Measurements from ENCODE around the gene HIRIP3. TPM values are rescaled to one million over a fixed set of nuclear protein-coding genes. Genes with fewer than 3 reads are reported as not detected.

HIRIP3 gene
- total and polyA plus RNA-seq, 8 donors, result 1.8 to 14.8 (median 11.3) TPM

DNA sequence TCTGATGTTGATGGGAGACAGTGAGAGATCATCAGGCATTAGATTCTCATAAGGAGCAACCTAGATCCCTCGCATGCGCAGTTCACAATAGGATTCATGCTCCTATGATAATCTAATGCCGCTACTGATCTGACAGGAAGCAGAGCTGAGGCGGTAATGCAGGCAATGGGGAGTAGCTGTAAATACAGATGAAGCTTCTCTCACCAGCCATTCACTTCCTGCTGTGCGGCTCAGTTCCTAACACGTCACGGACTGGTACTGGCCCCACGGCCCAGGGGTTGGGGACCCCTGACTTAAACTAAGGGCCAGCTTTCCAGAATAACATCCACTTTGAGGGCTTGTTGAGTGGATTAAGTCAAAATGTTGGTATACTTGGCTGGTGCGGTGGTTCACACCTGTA lies 36.1 kb downstream of the HIRIP3 start:
- TF ChIP-seq EP300 (IDR thresholded peaks at IDR 0.05) (no peak), POLR2AphosphoS5 (IDR thresholded peaks at IDR 0.05) (no peak), POLR2A (IDR thresholded peaks at IDR 0.05) (no peak), CTCF (IDR thresholded peaks at IDR 0.05) (no peak)
- Histone ChIP-seq H3K27me3 (no peaks in the 10 kb centered on the region), H3K9me3 (no peaks in the 10 kb centered on the region), H3K4me1 (peaks cover 7 to 25% (median 24%) of the 10 kb centered on the region in 4 donors), H3K27ac (no peak overlapping the region), H3K4me3 (no peak overlapping the region), H3K36me3 (peaks cover 0 to 7% (median 6%) of the 10 kb centered on the region in 4 donors)
- no peak for DNase-seq
- WGBS, 5 donors, result 81 to 97% (median 90%) methylated on average over 8 to 9 of the region's 9 CpGs
- intact Hi-C loops (cut with DNase I; ENCODE audit: low total_unique reads), result no loop called here

- TF ChIP-seq EP300 (IDR thresholded peaks at IDR 0.05), result no peak
- TF ChIP-seq POLR2A (IDR thresholded peaks at IDR 0.05), result no peak
- TF ChIP-seq POLR2AphosphoS5 (IDR thresholded peaks at IDR 0.05), result no peak
- no peak for TF ChIP-seq CTCF (IDR thresholded peaks at IDR 0.05)
- Histone ChIP-seq H3K27ac (no peak overlapping the region), H3K36me3 (peaks cover 0 to 5% (median under 1%) of the 10 kb centered on the region in 4 donors), H3K27me3 (no peaks in the 10 kb centered on the region), H3K4me3 (no peak overlapping the region), H3K9me3 (no peaks in the 10 kb centered on the region), H3K4me1 (peaks cover 7 to 20% (median 19%) of the 10 kb centered on the region in 4 donors)
- 90 to 96% (median 90%) methylated on average over 5 of the region's 5 CpGs for WGBS, 5 donors
- no peak for DNase-seq
- intact Hi-C loops (cut with DNase I; ENCODE audit: low total_unique reads), result no loop called here
These were observed 36.7 kb downstream of the HIRIP3 start for GRCh38 chr16:29958756-29959155.

DNA sequence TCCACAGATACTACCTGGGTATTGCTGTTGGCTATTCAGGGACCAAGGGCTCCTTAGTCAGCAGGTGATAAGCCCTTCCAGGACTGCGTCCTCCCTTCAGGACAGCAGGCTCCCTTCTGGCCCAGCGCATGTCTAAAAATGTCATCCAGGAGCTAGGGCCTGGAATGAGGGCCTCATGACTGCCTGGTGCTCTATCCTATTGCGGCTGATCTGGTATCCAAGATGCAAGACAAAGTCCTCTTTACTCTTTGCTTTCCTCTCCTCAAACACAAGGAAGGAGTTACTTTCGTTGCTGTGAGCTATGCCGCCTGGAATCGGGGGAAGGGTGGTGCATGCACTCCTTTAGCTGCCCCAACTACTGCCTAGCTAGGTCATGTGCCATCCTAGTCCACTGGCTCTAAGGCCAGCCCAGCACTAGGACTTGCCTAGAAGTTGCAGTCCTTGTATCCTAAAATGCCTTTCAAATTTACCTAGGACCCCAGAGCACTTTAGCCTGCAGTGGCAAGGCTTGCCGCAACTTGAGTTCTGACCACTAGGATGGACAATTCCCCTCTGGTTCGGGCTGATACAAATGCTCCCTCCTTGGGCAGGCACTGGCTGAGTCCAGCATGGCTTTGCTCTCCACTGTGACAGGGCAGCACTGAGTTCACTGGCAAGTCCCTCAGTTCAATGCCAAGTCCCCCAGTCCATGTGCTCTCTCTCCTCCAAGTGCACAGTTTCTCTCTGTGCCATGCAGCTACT lies 43.6 kb downstream of the HIRIP3 start:
- H3K27ac ChIP-seq, result no peak overlapping the region
- H3K9me3 ChIP-seq, result no peaks in the 10 kb centered on the region
- H3K4me3 ChIP-seq, result no peak overlapping the region
- H3K27me3 ChIP-seq, result no peaks in the 10 kb centered on the region
- no peak for TF ChIP-seq POLR2A (IDR thresholded peaks at IDR 0.05)
- no peak for TF ChIP-seq CTCF (IDR thresholded peaks at IDR 0.05)
- TF ChIP-seq POLR2AphosphoS5 (IDR thresholded peaks at IDR 0.05), result no peak
- no peak for TF ChIP-seq EP300 (IDR thresholded peaks at IDR 0.05)
- intact Hi-C loops (cut with DNase I; ENCODE audit: low total_unique reads), result no loop called here
- 74 to 89% (median 83%) methylated on average over 6 to 8 of the region's 8 CpGs for WGBS, 5 donors
- DNase-seq, result peak in 1 of 2 donors; percentile 48
- H3K4me1 ChIP-seq, result no peaks in the 10 kb centered on the region
- no peaks in the 10 kb centered on the region for H3K36me3 ChIP-seq

DNA sequence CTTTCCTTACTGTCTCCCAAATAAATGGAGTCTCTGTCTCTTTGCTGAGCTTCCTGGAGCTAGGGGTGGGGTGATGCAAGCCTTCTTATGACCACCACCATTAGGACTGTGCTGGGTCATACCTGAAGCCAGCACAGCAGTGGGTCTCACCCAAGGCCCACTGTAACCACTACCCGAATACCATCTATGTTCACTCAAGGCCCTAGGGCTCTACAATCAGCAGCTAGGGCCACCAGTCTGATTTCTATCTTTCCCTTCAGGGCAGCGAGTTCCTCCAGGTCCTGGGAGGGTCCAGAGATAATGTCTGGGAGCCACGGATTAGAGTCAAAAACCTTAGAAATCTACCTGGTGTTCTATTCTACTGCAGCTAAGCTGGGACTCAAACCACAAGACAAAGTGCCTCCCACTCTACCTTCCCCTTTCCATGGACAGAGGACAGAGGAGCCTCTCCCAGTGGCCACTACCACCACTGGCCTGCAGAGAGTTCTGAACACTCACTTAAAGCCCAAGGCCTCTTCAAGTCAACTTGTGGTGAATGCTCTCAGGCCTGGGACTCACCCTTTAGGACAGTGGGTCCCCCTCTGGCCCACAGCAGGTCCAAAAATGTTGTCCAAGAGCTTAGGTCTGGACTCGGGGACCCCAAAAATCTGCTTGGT lies 44.5 kb downstream of the HIRIP3 start:
- Histone ChIP-seq H3K4me3 (no peak overlapping the region), H3K4me1 (no peaks in the 10 kb centered on the region), H3K9me3 (no peaks in the 10 kb centered on the region), H3K27me3 (no peaks in the 10 kb centered on the region), H3K27ac (no peak overlapping the region), H3K36me3 (no peaks in the 10 kb centered on the region)
- TF ChIP-seq POLR2A (IDR thresholded peaks at IDR 0.05), result no peak
- 90 to 98% (median 92%) methylated on average over 4 of the region's 4 CpGs for WGBS, 5 donors
- intact Hi-C loops (cut with DNase I; ENCODE audit: low total_unique reads), result no loop called here
- DNase-seq, result no peak

- no peaks in the 10 kb centered on the region for H3K27me3 ChIP-seq
- no peaks in the 10 kb centered on the region for H3K9me3 ChIP-seq
- H3K4me1 ChIP-seq, result peaks cover 13 to 22% (median 17%) of the 10 kb centered on the region in 4 donors
- intact Hi-C loops (cut with DNase I; ENCODE audit: low total_unique reads), result no loop called here
- 77 to 92% (median 84%) methylated on average over 2 of the region's 2 CpGs for WGBS, 5 donors
- TF ChIP-seq CTCF (IDR thresholded peaks at IDR 0.05) (no peak), POLR2A (IDR thresholded peaks at IDR 0.05) (no peak)
- H3K36me3 ChIP-seq, result no peaks in the 10 kb centered on the region
- H3K27ac ChIP-seq, result no peak overlapping the region
- H3K4me3 ChIP-seq, result no peak overlapping the region
- DNase-seq, result no peak
These were observed 47.5 kb downstream of the HIRIP3 start for GRCh38 chr16:29947897-29948296.

All from stomach (tissue), 9 donors.